HEK293 (cell line): ENCODE results near the gene SYT15B.
"Not testable (repeated sequence)": the region's sequence is repeated elsewhere in the genome, so short reads cannot be mapped to it uniquely, and the experiment has no call there.

ENCODE experiments used
- BCL11B ChIP-seq: fragments of 450-650 bp; formaldehyde crosslinking; IDR thresholded peaks from 2 replicates; pipeline ENCODE4 v1.5.1; 2016; ENCODE audit warnings: low read depth, missing biosample characterization, missing genetic modification characterization
- CTCF ChIP-seq: fragments of 450-650 bp; formaldehyde crosslinking; IDR thresholded peaks from 2 replicates; pipeline ENCODE4 v1.5.1; 2016; ENCODE audit warnings: missing biosample characterization, missing genetic modification characterization
- ELK4 ChIP-seq: IDR thresholded peaks from 2 replicates; pipeline ENCODE4 v1.6.1; 2011; ENCODE audit warnings: mild to moderate bottlenecking, low read depth, low read length, borderline replicate concordance
- ZNF274 ChIP-seq, 2 experiments: fragments of 200-500 bp in 1 of 2; fragments of 450-650 bp in 1 of 2; sonication (Bioruptor generic) in 1 of 2; formaldehyde crosslinking in 1 of 2; IDR thresholded peaks; 2 replicates each; pipeline versions ENCODE4 v1.5.1 to v1.6.1; 2014 to 2016; ENCODE audit warnings: borderline replicate concordance in 1 of 2, inconsistent platforms in 1 of 2, low read length in 1 of 2, missing biosample characterization in 1 of 2, missing genetic modification characterization in 1 of 2
- ZNF600 ChIP-seq: fragments of 450-650 bp; formaldehyde crosslinking; IDR thresholded peaks from 2 replicates; pipeline ENCODE4 v1.5.1; 2016; ENCODE audit warnings: missing biosample characterization, missing genetic modification characterization

GRCh38 chr10:47740868-47741267, 22.5 kb downstream of the SYT15B start:
- not testable (repeated sequence) for TF ChIP-seq BCL11B (tag by site-specific recombination); CTCF (tag by site-specific recombination); ELK4; ZNF600; ZNF274 (IDR thresholded peaks at IDR 0.05; ENCODE audit: low read length); ZNF274 (tag by site-specific recombination; IDR thresholded peaks at IDR 0.05; ENCODE audit: borderline replicate concordance)
